ENCODE data around the gene SPG7. TPM values are rescaled to one million over a fixed set of nuclear protein-coding genes. Genes with fewer than 3 reads are reported as not detected.

The SPG7 gene
- total and polyA plus RNA-seq, 8 donors: 25.7 to 212 (median 51.1) TPM

- no peak for TF ChIP-seq CTCF (IDR thresholded peaks at IDR 0.05)
- Histone ChIP-seq H3K9me3 (no peaks in the 10 kb centered on the region), H3K36me3 (peaks cover 0 to 7% (median 0%) of the 10 kb centered on the region in 3 donors), H3K27ac (peak overlapping the region; percentile 22 to 83 (median 72)), H3K4me3 (no peak overlapping the region), H3K27me3 (no peaks in the 10 kb centered on the region), H3K4me1 (peaks cover 0 to 25% (median 7%) of the 10 kb centered on the region in 3 donors)
- no peak for FAIRE-seq
- DNase-seq: no peak
- 60 to 69% methylated on average over 4 of the region's 4 CpGs for WGBS, 2 donors
- intact Hi-C loops (cut with DNase I): loop anchor here in 1 of 3 donors (10.0 kb wide), 1 partner anchor 171 kb away; no protein-coding TSS in a partner anchor
- ATAC-seq: no peak
These were observed 2.1 kb upstream of the SPG7 start for GRCh38 chr16:89506113-89506504.

GRCh38 chr16:89506791-89507191 is 1.4 kb upstream of the SPG7 start:
- Histone ChIP-seq H3K4me1 (peaks cover 0 to 25% (median 7%) of the 10 kb centered on the region in 3 donors), H3K36me3 (peaks cover 0 to 12% (median 0%) of the 10 kb centered on the region in 3 donors), H3K4me3 (no peak overlapping the region), H3K9me3 (no peaks in the 10 kb centered on the region), H3K27me3 (no peaks in the 10 kb centered on the region), H3K27ac (peak overlapping the region in 1 of 4 donors; percentile 85)
- 64 to 77% methylated on average over 15 of the region's 15 CpGs for WGBS, 2 donors
- FAIRE-seq (no peak), ATAC-seq (no peak), DNase-seq (no peak)
- intact Hi-C loops (cut with DNase I): loop anchor here in 1 of 3 donors (10.0 kb wide), 1 partner anchor 172 kb away; no protein-coding TSS in a partner anchor
- no peak for TF ChIP-seq CTCF (IDR thresholded peaks at IDR 0.05)

- DNase-seq (peak in 3 of 6 donors; percentile 64 to 84 (median 71)), ATAC-seq (peak; percentile 31 to 42 (median 38)), FAIRE-seq (no peak)
- Histone ChIP-seq H3K4me1 (peaks cover 0 to 25% (median 7%) of the 10 kb centered on the region in 3 donors), H3K27me3 (no peaks in the 10 kb centered on the region), H3K27ac (peak overlapping the region; percentile 81 to 89 (median 86)), H3K36me3 (peaks cover 0 to 12% (median 0%) of the 10 kb centered on the region in 3 donors), H3K4me3 (peak overlapping the region; percentile 92 to 95 (median 94)), H3K9me3 (no peaks in the 10 kb centered on the region)
- intact Hi-C loops (cut with DNase I): loop anchor here in 1 of 3 donors (10.0 kb wide), 1 partner anchor 173 kb away; no protein-coding TSS in a partner anchor
- 16% methylated on average over 36 to 42 of the region's 42 CpGs for WGBS, 2 donors
- TF ChIP-seq CTCF (IDR thresholded peaks at IDR 0.05): no peak
These were observed 879 bp upstream of the SPG7 start for GRCh38 chr16:89507214-89507833.

- H3K4me1 ChIP-seq: peaks cover 0 to 24% (median 4%) of the 10 kb centered on the region in 3 donors
- H3K9me3 ChIP-seq: no peaks in the 10 kb centered on the region
- DNase-seq (no peak), ATAC-seq (no peak), FAIRE-seq (no peak)
- H3K27ac ChIP-seq: no peak overlapping the region
- TF ChIP-seq CTCF (IDR thresholded peaks at IDR 0.05): no peak
- intact Hi-C loops (cut with DNase I): no loop called here
- WGBS, 2 donors: 89 to 93% methylated on average over 9 of the region's 9 CpGs
- H3K27me3 ChIP-seq: no peaks in the 10 kb centered on the region
- peaks cover 0 to 26% (median 0%) of the 10 kb centered on the region in 3 donors for H3K36me3 ChIP-seq
- no peak overlapping the region for H3K4me3 ChIP-seq
These were observed 2.3 kb downstream of the SPG7 start for GRCh38 chr16:89510526-89510925.

DNA sequence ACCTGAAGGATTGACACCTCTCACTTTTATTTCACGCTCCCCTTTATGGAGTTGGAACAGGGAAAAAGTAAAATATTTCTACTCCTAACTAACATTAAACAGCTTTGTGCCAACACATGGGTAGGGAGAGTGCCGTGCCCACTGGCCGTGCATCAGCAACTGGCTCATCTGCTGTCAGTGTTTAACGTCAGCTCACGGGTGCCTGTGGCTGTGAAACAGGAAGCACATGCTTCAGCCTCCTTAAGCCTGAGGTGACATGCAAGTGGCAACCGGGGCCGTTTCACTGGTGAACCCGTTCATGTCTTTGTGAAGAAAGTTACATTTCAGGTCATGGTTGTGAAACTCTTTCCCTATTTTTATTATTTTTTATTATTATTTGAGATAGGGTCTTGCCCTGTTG is 3.2 kb downstream of the SPG7 start:
- Histone ChIP-seq H3K27me3 (no peaks in the 10 kb centered on the region), H3K4me1 (peaks cover 0 to 16% (median 4%) of the 10 kb centered on the region in 3 donors), H3K27ac (no peak overlapping the region), H3K9me3 (no peaks in the 10 kb centered on the region), H3K36me3 (peaks cover 0 to 26% (median 0%) of the 10 kb centered on the region in 3 donors), H3K4me3 (no peak overlapping the region)
- TF ChIP-seq CTCF (IDR thresholded peaks at IDR 0.05): no peak
- FAIRE-seq: no peak
- intact Hi-C loops (cut with DNase I): no loop called here
- WGBS, 2 donors: 85 to 89% methylated on average over 8 of the region's 8 CpGs
- no peak for ATAC-seq
- DNase-seq: no peak

Data from pancreas (tissue), 10 donors.